ENCODE data around the gene SF3B2.

- TF ChIP-seq CTCF (IDR thresholded peaks at IDR 0.05 in 8 of 11, conservative IDR thresholded peaks at IDR 0.05 in 3 of 11) (no peak), POLR2A (IDR thresholded peaks at IDR 0.05) (no peak), POLR2AphosphoS5 (IDR thresholded peaks at IDR 0.05) (no peak)
These were observed 12.4 kb upstream of the SF3B2 start for GRCh38 chr11:66039765-66040164.

Measured in spleen (tissue), 7 donors.